SK-N-MC (cell line): Measurements from ENCODE around the gene TOX2.

Experiments
- DNase-seq: peaks from one replicate; pipeline ENCODE4 v3.0.0-alpha.2; 2011; ENCODE audit warnings: low read depth, low spot score
- H3K27ac ChIP-seq: fragments of 200-600 bp; sonication (generic); 2 replicates; pipeline ENCODE4 v1.5.1; 2016; ENCODE audit warnings: mixed run types
- H3K36me3 ChIP-seq: fragments of 200-600 bp; sonication (generic); 2 replicates; pipeline ENCODE4 v1.6.1; 2017; ENCODE audit warnings: antibody characterized with exemption, low read length, mixed read lengths; ENCODE audit not compliant: insufficient read depth
- H3K4me3 ChIP-seq: fragments of 200-600 bp; sonication (generic); 2 replicates; pipeline ENCODE4 v1.5.1; 2016
- H3K9ac ChIP-seq: fragments of 200-600 bp; sonication (generic); 2 replicates; pipeline ENCODE4 v1.8.0; 2017; ENCODE audit warnings: mixed run types, mixed read lengths; ENCODE audit not compliant: insufficient read length
- H3K9me3 ChIP-seq: fragments of 200-600 bp; sonication (generic); 2 replicates; pipeline ENCODE4 v1.6.1; 2017; ENCODE audit warnings: low read depth, mild to moderate bottlenecking, antibody characterized with exemption, low read length, moderate library complexity, mixed read lengths
- EZH2 ChIP-seq: fragments of 200-600 bp; sonication (generic); IDR thresholded peaks from one replicate; pipeline ENCODE4 v1.6.1; 2017; ENCODE audit warnings: antibody characterized with exemption
- FOXP2 ChIP-seq: optimal IDR thresholded peaks from 2 replicates; pipeline ENCODE3; 2011; ENCODE audit warnings: mild to moderate bottlenecking, moderate library complexity; ENCODE audit not compliant: insufficient read depth; ENCODE audit errors: extremely low read length, control extremely low read depth
- POLR2AphosphoS5 ChIP-seq: IDR thresholded peaks from 2 replicates; pipeline ENCODE4 v1.6.1; 2012; ENCODE audit warnings: mild to moderate bottlenecking, low read depth, low read length, borderline replicate concordance

TOX2 gene

GRCh38 chr20:43963233-43963632 is 48.6 kb downstream of the TOX2 start:
- H3K36me3 ChIP-seq = peaks cover 2% of the 10 kb centered on the region; the same call in 1 of the 2 replicates
- no peak for DNase-seq
- no peaks in the 10 kb centered on the region for H3K9me3 ChIP-seq
- H3K9ac ChIP-seq = no peak overlapping the region
- no peak overlapping the region for H3K27ac ChIP-seq
- TF ChIP-seq EZH2 = no peak
- no peak for TF ChIP-seq POLR2AphosphoS5
- TF ChIP-seq FOXP2 = no peak
- no peak overlapping the region for H3K4me3 ChIP-seq

- TF ChIP-seq POLR2AphosphoS5 (no peak), EZH2 (no peak), FOXP2 (no peak)
- H3K9ac ChIP-seq = no peak overlapping the region
- DNase-seq = no peak
- peak overlapping the region; percentile 28; the same call in 1 of the 2 replicates for H3K27ac ChIP-seq
- H3K9me3 ChIP-seq = no peaks in the 10 kb centered on the region
- H3K36me3 ChIP-seq = peaks cover 4% of the 10 kb centered on the region; the same call in 1 of the 2 replicates
- H3K4me3 ChIP-seq = peak overlapping the region; percentile 29; the same call in 1 of the 2 replicates
These were observed 49.5 kb downstream of the TOX2 start for GRCh38 chr20:43963872-43964791.

- Histone ChIP-seq H3K9me3 (no peaks in the 10 kb centered on the region), H3K4me3 (no peak overlapping the region), H3K27ac (no peak overlapping the region), H3K36me3 (peaks cover 6% of the 10 kb centered on the region), H3K9ac (no peak overlapping the region)
- TF ChIP-seq POLR2AphosphoS5 (no peak), FOXP2 (no peak), EZH2 (no peak)
- DNase-seq = no peak
These were observed 53.8 kb downstream of the TOX2 start for GRCh38 chr20:43968341-43969000.

- Histone ChIP-seq H3K27ac (no peak overlapping the region), H3K9ac (no peak overlapping the region), H3K4me3 (no peak overlapping the region), H3K9me3 (no peaks in the 10 kb centered on the region), H3K36me3 (peaks cover 6% of the 10 kb centered on the region)
- no peak for DNase-seq
- TF ChIP-seq EZH2 (no peak), POLR2AphosphoS5 (no peak), FOXP2 (no peak)
These were observed 54.4 kb downstream of the TOX2 start for GRCh38 chr20:43969028-43969447.

GRCh38 chr20:43969501-43970182 is 55.0 kb downstream of the TOX2 start:
- no peak for DNase-seq
- Histone ChIP-seq H3K36me3 (peaks cover 11% of the 10 kb centered on the region), H3K9ac (no peak overlapping the region), H3K4me3 (no peak overlapping the region), H3K9me3 (no peaks in the 10 kb centered on the region), H3K27ac (no peak overlapping the region)
- TF ChIP-seq EZH2 (no peak), POLR2AphosphoS5 (no peak), FOXP2 (no peak)

- TF ChIP-seq EZH2 = no peak
- no peak for TF ChIP-seq FOXP2
- TF ChIP-seq POLR2AphosphoS5 = no peak
- DNase-seq = no peak
- H3K4me3 ChIP-seq = no peak overlapping the region
- H3K9ac ChIP-seq = no peak overlapping the region
- H3K9me3 ChIP-seq = no peaks in the 10 kb centered on the region
- H3K36me3 ChIP-seq = peaks cover 27% of the 10 kb centered on the region
- H3K27ac ChIP-seq = no peak overlapping the region
These were observed 56.6 kb downstream of the TOX2 start for GRCh38 chr20:43971267-43971666.

- Histone ChIP-seq H3K4me3 (no peak overlapping the region), H3K9me3 (no peaks in the 10 kb centered on the region), H3K9ac (no peak overlapping the region), H3K36me3 (peaks cover 34% of the 10 kb centered on the region), H3K27ac (no peak overlapping the region)
- DNase-seq = no peak
- TF ChIP-seq POLR2AphosphoS5 = no peak
- TF ChIP-seq FOXP2 = no peak
- TF ChIP-seq EZH2 = no peak
These were observed 57.4 kb downstream of the TOX2 start for GRCh38 chr20:43972051-43972450.

GRCh38 chr20:43972692-43973091 is 58.0 kb downstream of the TOX2 start:
- H3K4me3 ChIP-seq = no peak overlapping the region
- TF ChIP-seq POLR2AphosphoS5 (no peak), EZH2 (no peak), FOXP2 (no peak)
- H3K9me3 ChIP-seq = no peaks in the 10 kb centered on the region
- no peak for DNase-seq
- H3K9ac ChIP-seq = no peak overlapping the region
- H3K36me3 ChIP-seq = peaks cover 37% of the 10 kb centered on the region
- no peak overlapping the region for H3K27ac ChIP-seq
